HEK293 (cell line): Measurements from ENCODE around the gene ATP5PO.

Experiments
- CTCF ChIA-PET: fragments of 350-600 bp; formaldehyde crosslinking; extraction: SDS; loops from one replicate; lab custom pipeline; 2021; ENCODE audit warnings: antibody characterized with exemption; lab: Yijun Ruan, JAX
- POLR2A ChIA-PET: fragments of 300-600 bp; formaldehyde crosslinking; extraction: SDS; loops from one replicate; lab custom pipeline; 2020; ENCODE audit warnings: antibody characterized with exemption, inconsistent platforms; lab: Yijun Ruan, JAX
- H3K27ac ChIP-seq: fragments of 200-500 bp; sonication (Bioruptor generic); 2 replicates; pipeline ENCODE4 v1.5.1; 2014; ENCODE audit warnings: low read depth, low read length, control low read depth, inconsistent platforms; ENCODE audit errors: extremely low read depth
- H3K36me3 ChIP-seq, 2 experiments: fragments of 200-500 bp in 1 of 2; sonication (Bioruptor generic) in 1 of 2; 1 replicate in 1 of 2; 2 replicates in 1 of 2; pipeline ENCODE4 v1.5.1; 2014 to 2017; ENCODE audit warnings: inconsistent platforms in 2 of 2, low read length in 2 of 2; ENCODE audit not compliant: control insufficient read depth in 2 of 2, insufficient read depth in 1 of 2
- H3K4me1 ChIP-seq: fragments of 200-500 bp; sonication (Bioruptor generic); 2 replicates; pipeline ENCODE4 v1.5.1; 2014; ENCODE audit warnings: mild to moderate bottlenecking, low read length, inconsistent platforms; ENCODE audit not compliant: control insufficient read depth, insufficient read depth
- H3K4me3 ChIP-seq: 2 replicates; pipeline ENCODE4 v1.5.1; 2011; ENCODE audit warnings: low read depth, mild to moderate bottlenecking, control low read depth, low read length, moderate library complexity
- H3K9me3 ChIP-seq: fragments of 200-500 bp; sonication (Bioruptor generic); 2 replicates; pipeline ENCODE4 v1.5.1; 2014; ENCODE audit warnings: low read depth, low read length, inconsistent platforms; ENCODE audit not compliant: control insufficient read depth, insufficient read depth
- BCL11A ChIP-seq: fragments of 450-650 bp; formaldehyde crosslinking; IDR thresholded peaks from 2 replicates; pipeline ENCODE4 v1.5.1; 2016; ENCODE audit warnings: low read depth, missing biosample characterization, missing genetic modification characterization
- CTCF ChIP-seq: fragments of 450-650 bp; formaldehyde crosslinking; IDR thresholded peaks from 2 replicates; pipeline ENCODE4 v1.5.1; 2016; ENCODE audit warnings: missing biosample characterization, missing genetic modification characterization
- GLIS1 ChIP-seq: fragments of 450-650 bp; formaldehyde crosslinking; IDR thresholded peaks from 2 replicates; pipeline ENCODE4 v1.5.1; 2016; ENCODE audit warnings: missing biosample characterization, missing genetic modification characterization
- HIC1 ChIP-seq: fragments of 450-650 bp; formaldehyde crosslinking; IDR thresholded peaks from 2 replicates; pipeline ENCODE4 v1.5.1; 2016; ENCODE audit warnings: missing biosample characterization, missing genetic modification characterization
- PRDM10 ChIP-seq: fragments of 450-650 bp; formaldehyde crosslinking; IDR thresholded peaks from 2 replicates; pipeline ENCODE4 v1.5.1; 2016; ENCODE audit warnings: missing biosample characterization, missing genetic modification characterization
- RBAK ChIP-seq: fragments of 450-650 bp; formaldehyde crosslinking; IDR thresholded peaks from 2 replicates; pipeline ENCODE4 v1.5.1; 2016; ENCODE audit warnings: missing biosample characterization, missing genetic modification characterization
- REST ChIP-seq: fragments of 450-650 bp; formaldehyde crosslinking; IDR thresholded peaks from 2 replicates; pipeline ENCODE4 v1.5.1; 2016; ENCODE audit warnings: missing biosample characterization, missing genetic modification characterization
- ZBTB17 ChIP-seq: fragments of 450-650 bp; formaldehyde crosslinking; IDR thresholded peaks from 2 replicates; pipeline ENCODE4 v1.5.1; 2016; ENCODE audit warnings: missing biosample characterization, missing genetic modification characterization
- ZFP41 ChIP-seq: fragments of 450-650 bp; formaldehyde crosslinking; IDR thresholded peaks from 2 replicates; pipeline ENCODE4 v1.5.1; 2016; ENCODE audit warnings: missing biosample characterization, missing genetic modification characterization, borderline replicate concordance
- ZFP69B ChIP-seq: fragments of 450-650 bp; formaldehyde crosslinking; IDR thresholded peaks from 2 replicates; pipeline ENCODE4 v1.5.1; 2016; ENCODE audit warnings: missing biosample characterization, missing genetic modification characterization
- ZNF10 ChIP-seq: fragments of 450-650 bp; formaldehyde crosslinking; IDR thresholded peaks from 2 replicates; pipeline ENCODE4 v1.5.1; 2017; ENCODE audit warnings: missing biosample characterization, missing genetic modification characterization
- ZNF121 ChIP-seq: fragments of 450-650 bp; formaldehyde crosslinking; IDR thresholded peaks from 2 replicates; pipeline ENCODE4 v1.5.1; 2016; ENCODE audit warnings: missing biosample characterization, missing genetic modification characterization
- ZNF24 ChIP-seq: fragments of 450-650 bp; formaldehyde crosslinking; IDR thresholded peaks from 2 replicates; pipeline ENCODE4 v1.5.1; 2016; ENCODE audit warnings: missing biosample characterization, missing genetic modification characterization
- ZNF416 ChIP-seq: fragments of 450-650 bp; formaldehyde crosslinking; IDR thresholded peaks from 2 replicates; pipeline ENCODE4 v1.5.1; 2016; ENCODE audit warnings: missing biosample characterization, missing genetic modification characterization
- ZNF513 ChIP-seq: fragments of 450-650 bp; IDR thresholded peaks from 2 replicates; pipeline ENCODE4 v1.5.1; 2018; ENCODE audit warnings: missing biosample characterization, missing genetic modification characterization
- ZNF629 ChIP-seq: fragments of 450-650 bp; formaldehyde crosslinking; IDR thresholded peaks from 2 replicates; pipeline ENCODE4 v1.5.1; 2017; ENCODE audit warnings: missing biosample characterization, missing genetic modification characterization
- ZNF654 ChIP-seq: fragments of 450-650 bp; formaldehyde crosslinking; IDR thresholded peaks from 2 replicates; pipeline ENCODE4 v1.5.1; 2016; ENCODE audit warnings: low read depth, missing biosample characterization, missing genetic modification characterization
- ZNF785 ChIP-seq: fragments of 450-650 bp; formaldehyde crosslinking; IDR thresholded peaks from 2 replicates; pipeline ENCODE4 v1.5.1; 2016; ENCODE audit warnings: missing biosample characterization, missing genetic modification characterization

ATP5PO gene

GRCh38 chr21:33901412-33902288 is 14.0 kb downstream of the ATP5PO start:
- Histone ChIP-seq H3K36me3 (peaks cover 32 to 59% of the 10 kb centered on the region in 2 experiments), H3K4me1 (no peaks in the 10 kb centered on the region), H3K4me3 (no peak overlapping the region), H3K9me3 (no peaks in the 10 kb centered on the region), H3K27ac (no peak overlapping the region)
- peak; percentile 56 for TF ChIP-seq CTCF (tag by site-specific recombination)
- peak; percentile 49; the same call in 1 of the 2 replicates for TF ChIP-seq ZNF10 (tag by site-specific recombination)
- peak; percentile 92 for TF ChIP-seq GLIS1 (tag by site-specific recombination)
- TF ChIP-seq ZNF629 (tag by site-specific recombination): peak; percentile 44; the same call in 1 of the 2 replicates
- no peak for TF ChIP-seq ZFP69B (tag by site-specific recombination)
- TF ChIP-seq ZNF654 (tag by site-specific recombination): peak; percentile 73
- TF ChIP-seq ZBTB17 (tag by site-specific recombination): peak; percentile 67; the same call in 1 of the 2 replicates
- TF ChIP-seq REST (tag by site-specific recombination): peak; percentile 47; the same call in 1 of the 2 replicates
- 0 out of 2 replicates have a peak, but pooled peaks have one; percentile 32 for TF ChIP-seq ZNF24 (tag by site-specific recombination)
- no peak for TF ChIP-seq ZNF416 (tag by site-specific recombination)
- POLR2A ChIA-PET: interaction anchor here (0.5 to 1.1 kb wide), 6 partner anchors 217 to 421 kb away, joined by 3 read pairs; partner anchors contain the start of genes DONSON and ITSN1
- CTCF ChIA-PET: interaction anchor here (0.6 to 2.5 kb wide), 15 partner anchors 11 to 1743 kb away, joined by 3 to 15 read pairs (median 4); partner anchors contain the start of gene DONSON

GRCh38 chr21:33899199-33899598 is 16.4 kb downstream of the ATP5PO start:
- H3K9me3 ChIP-seq: no peaks in the 10 kb centered on the region
- POLR2A ChIA-PET: interaction anchor here (1.2 kb wide), 1 partner anchor 311 kb away, joined by 6 read pairs; the partner anchor contains the start of gene DONSON
- no peak overlapping the region for H3K27ac ChIP-seq
- peaks cover 5% of the 10 kb centered on the region; the same call in 1 of the 2 replicates for H3K4me1 ChIP-seq
- TF ChIP-seq BCL11A (tag by site-specific recombination) (no peak), ZNF513 (tag by site-specific recombination) (no peak), RBAK (tag by site-specific recombination) (no peak), HIC1 (tag by site-specific recombination) (no peak), ZNF785 (tag by site-specific recombination) (no peak), PRDM10 (tag by site-specific recombination) (no peak), ZNF121 (tag by site-specific recombination) (no peak), ZFP41 (no peak)
- CTCF ChIA-PET: interaction anchor here (0.7 to 1.9 kb wide), 3 partner anchors 215 to 354 kb away, joined by 3 to 9 read pairs (median 3); no protein-coding TSS in a partner anchor
- no peak overlapping the region for H3K4me3 ChIP-seq
- H3K36me3 ChIP-seq: peaks cover 11 to 35% of the 10 kb centered on the region in 2 experiments
